Upper lobe of left lung (tissue), 6 donors: ENCODE results near the gene ZNF155. TPM values are rescaled to one million over a fixed set of nuclear protein-coding genes. Genes with fewer than 3 reads are reported as not detected.

Experiments
- ATAC-seq, 2 donors: fragments of 200-7000 bp; cut with Tn5 transposase; one replicate each; pipeline ENCODE4 v1.9.1; 2022; ENCODE audit warnings: mild to moderate bottlenecking in 2 of 2, moderate library complexity in 2 of 2; ENCODE audit not compliant: low FRiP score in 2 of 2
- DNase-seq, 2 donors: peaks; one replicate each; pipeline ENCODE4 v3.0.0-alpha.2; 2019 to 2020
- H3K27ac ChIP-seq, 4 donors: fragments of 200-600 bp; sonication (generic); one replicate each; pipeline ENCODE4 v1.5.1; 2016 to 2019
- H3K27me3 ChIP-seq, 4 donors: fragments of 200-600 bp; sonication (generic); one replicate each; pipeline ENCODE4 v1.5.1; 2017 to 2019
- H3K36me3 ChIP-seq, 4 donors: fragments of 200-600 bp; sonication (generic); one replicate each; pipeline ENCODE4 v1.5.1; 2016 to 2019
- H3K4me1 ChIP-seq, 4 donors: fragments of 200-600 bp; sonication (generic); one replicate each; pipeline ENCODE4 v1.5.1; 2018 to 2019
- H3K4me3 ChIP-seq, 4 donors: fragments of 200-600 bp; sonication (generic); one replicate each; pipeline ENCODE4 v1.5.1; 2017 to 2019; ENCODE audit warnings: mild to moderate bottlenecking in 2 of 4, moderate library complexity in 1 of 4
- H3K9me3 ChIP-seq, 4 donors: fragments of 200-600 bp; sonication (generic); one replicate each; pipeline ENCODE4 v1.5.1; 2018 to 2019
- EP300 ChIP-seq, 4 donors: sonication (generic); formaldehyde crosslinking; IDR thresholded peaks; one replicate each; pipeline ENCODE4 v1.5.1; 2017; ENCODE audit warnings: antibody characterized with exemption in 4 of 4, control low read depth in 2 of 4
- POLR2A ChIP-seq, 4 donors: fragments of 450-650 bp; IDR thresholded peaks; one replicate each; pipeline ENCODE4 v1.5.1; 2016 to 2017; ENCODE audit warnings: antibody characterized with exemption in 4 of 4, mild to moderate bottlenecking in 2 of 4
- POLR2AphosphoS5 ChIP-seq, 2 donors: sonication (generic); formaldehyde crosslinking; IDR thresholded peaks; one replicate each; pipeline ENCODE4 v1.5.1; 2017; ENCODE audit warnings: antibody characterized with exemption in 2 of 2
- WGBS, 2 donors: methylation state at CpG; one replicate each; pipeline ENCODE4 v1.1.5; 2017 to 2018; 5-methylcytosine and 5-hydroxymethylcytosine counted together
- total RNA-seq, 6 donors: library from RNA; depleted of rRNA in 4 of 6; stranded (reverse); fragments of >200 nt in 4 of 6; gene quantifications; one replicate each; pipeline versions ENCODE4 v1.1.0 to v1.2.1, GENCODE V29; 2016 to 2021
- TF ChIP-seq, protein P1 (sequence below), 6 experiments: fragments of 450-650 bp in 4 of 6; fragments of 200-600 bp in 2 of 6; sonication (generic) in 2 of 6; IDR thresholded peaks; one replicate each; pipeline ENCODE4 v1.5.1; 2016 to 2019; ENCODE audit warnings: antibody characterized with exemption in 6 of 6
- donor health status: DM: no; HTN: no; CAD: no; lungs with moderate emphysema.
- donor health status: DM: no; HTN: yes; CAD: no; lungs with severe emphysema.

The ZNF155 gene
- total RNA-seq: 1 to 10 TPM; 3.4 to 8.6 (median 5.7) TPM

DNA sequence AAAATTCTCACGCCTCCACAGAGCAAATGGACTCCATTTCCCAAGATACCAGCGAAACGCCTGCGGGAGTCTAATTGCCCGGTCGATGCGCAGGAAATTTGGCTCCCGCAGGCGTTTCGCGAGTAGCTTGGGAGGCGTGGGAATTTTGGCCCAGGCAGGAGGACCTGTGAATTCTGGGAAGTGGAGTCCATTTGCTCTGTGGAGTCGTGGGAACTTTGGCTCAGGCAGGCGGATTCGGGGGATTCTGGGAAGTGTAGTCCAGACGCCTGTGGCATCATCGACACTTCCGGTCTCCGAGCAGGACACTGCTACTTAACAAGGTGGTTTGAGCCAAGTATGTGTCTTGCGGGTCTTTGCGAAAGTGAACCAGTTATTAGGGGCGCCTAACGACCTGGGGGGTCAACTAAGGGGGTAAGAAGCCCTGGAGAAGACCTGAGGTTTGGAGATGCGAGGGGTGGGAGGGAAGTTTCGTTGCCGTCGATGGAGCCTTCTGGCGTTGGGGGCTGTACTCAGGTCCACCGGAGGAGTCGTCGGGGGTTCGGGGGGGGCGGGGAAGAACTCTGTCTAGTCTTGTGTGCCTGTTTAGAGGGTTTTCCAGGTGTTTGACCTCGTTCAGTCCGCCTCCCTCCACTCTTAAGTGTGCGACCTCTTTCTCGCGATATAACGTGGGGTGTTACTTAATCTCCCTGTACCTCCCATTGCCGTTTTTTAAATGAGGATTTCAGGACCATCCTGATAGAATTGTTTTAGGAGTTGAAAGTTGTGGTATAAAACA, at the start of gene ZNF155:
Gene ZNF155, plus strand, starts transcription at position 277 of the 775 bp plus-strand sequence. CDS start 4,356 bp downstream, outside the sequence.
- Histone ChIP-seq H3K27ac (peak within 1 kb of the TSS; percentile 50 to 89 (median 80)), H3K4me3 (peak within 1 kb of the TSS; percentile 50 to 84 (median 74)), H3K9me3 (peaks cover 10 to 28% (median 19%) of the 10 kb centered on the region in 4 donors), H3K27me3 (no peaks in the 10 kb centered on the region), H3K4me1 (peaks cover 5 to 9% (median 5%) of the 10 kb centered on the region in 4 donors), H3K36me3 (peaks cover 0 to 11% (median 8%) of the 10 kb centered on the region in 4 donors)
- TF ChIP-seq POLR2AphosphoS5 (IDR thresholded peaks at IDR 0.05) (peak; percentile 73 to 82), EP300 (IDR thresholded peaks at IDR 0.05) (peak in 1 of 4 donors; percentile 30), POLR2A (IDR thresholded peaks at IDR 0.05) (peak in 1 of 4 donors; percentile 40)
- TF ChIP-seq, protein P1, sequence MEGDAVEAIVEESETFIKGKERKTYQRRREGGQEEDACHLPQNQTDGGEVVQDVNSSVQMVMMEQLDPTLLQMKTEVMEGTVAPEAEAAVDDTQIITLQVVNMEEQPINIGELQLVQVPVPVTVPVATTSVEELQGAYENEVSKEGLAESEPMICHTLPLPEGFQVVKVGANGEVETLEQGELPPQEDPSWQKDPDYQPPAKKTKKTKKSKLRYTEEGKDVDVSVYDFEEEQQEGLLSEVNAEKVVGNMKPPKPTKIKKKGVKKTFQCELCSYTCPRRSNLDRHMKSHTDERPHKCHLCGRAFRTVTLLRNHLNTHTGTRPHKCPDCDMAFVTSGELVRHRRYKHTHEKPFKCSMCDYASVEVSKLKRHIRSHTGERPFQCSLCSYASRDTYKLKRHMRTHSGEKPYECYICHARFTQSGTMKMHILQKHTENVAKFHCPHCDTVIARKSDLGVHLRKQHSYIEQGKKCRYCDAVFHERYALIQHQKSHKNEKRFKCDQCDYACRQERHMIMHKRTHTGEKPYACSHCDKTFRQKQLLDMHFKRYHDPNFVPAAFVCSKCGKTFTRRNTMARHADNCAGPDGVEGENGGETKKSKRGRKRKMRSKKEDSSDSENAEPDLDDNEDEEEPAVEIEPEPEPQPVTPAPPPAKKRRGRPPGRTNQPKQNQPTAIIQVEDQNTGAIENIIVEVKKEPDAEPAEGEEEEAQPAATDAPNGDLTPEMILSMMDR (IDR thresholded peaks at IDR 0.05): no peak
- 0 to 1% methylated on average over 26 to 40 of the region's 40 CpGs for WGBS, 2 donors
- ATAC-seq (peak; percentile 98 to 100), DNase-seq (peak; percentile 5 to 95)

DNA sequence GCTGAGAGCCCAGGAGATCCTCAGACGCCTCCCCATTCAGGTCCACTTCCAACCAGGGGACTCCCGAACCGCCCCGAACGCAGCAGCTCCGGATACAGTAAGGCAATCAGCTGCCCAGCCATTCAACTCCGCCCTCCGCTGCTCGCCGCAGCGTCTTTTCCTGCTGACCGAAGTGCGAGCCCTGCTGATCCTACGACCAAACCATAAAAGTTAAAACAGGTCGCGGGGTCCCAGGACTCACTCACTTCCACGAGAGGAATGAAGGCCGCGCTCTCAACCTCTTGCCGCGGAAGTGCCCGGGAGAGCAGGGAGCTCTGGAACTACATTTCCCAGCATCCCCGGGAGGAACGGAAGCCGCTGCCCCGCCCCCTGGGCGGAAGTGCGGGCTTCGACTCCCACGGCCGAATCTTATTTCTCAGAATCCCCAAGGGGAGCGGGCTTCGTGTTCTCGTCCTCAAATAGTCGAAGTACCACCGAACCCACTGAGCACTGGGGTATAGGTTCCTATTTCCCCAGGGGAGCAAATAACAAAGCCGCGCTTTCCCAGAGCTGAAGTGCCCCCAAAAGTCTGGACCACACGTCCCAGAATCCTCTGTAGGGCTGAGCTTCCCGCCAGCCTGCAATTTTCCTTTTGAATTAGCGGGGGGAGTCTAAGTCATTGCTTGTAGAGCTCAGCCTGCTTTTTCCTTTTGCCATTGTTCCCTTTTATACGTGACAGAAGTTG, 48.8 kb upstream of the ZNF155 start, which contains the start of gene ZNF45:
Gene ZNF45, minus strand, starts transcription at position 298 of the 724 bp plus-strand sequence. CDS start 13,097 bp downstream, outside the sequence.
- H3K27me3 ChIP-seq: no peaks in the 10 kb centered on the region
- 1% methylated on average over 18 to 33 of the region's 42 CpGs for WGBS, 2 donors
- peak within 1 kb of the TSS; percentile 57 to 88 (median 65) for H3K4me3 ChIP-seq
- ATAC-seq (peak; percentile 97 to 100), DNase-seq (peak; percentile 92 to 95)
- no peaks in the 10 kb centered on the region for H3K9me3 ChIP-seq
- peaks cover 14 to 29% (median 27%) of the 10 kb centered on the region in 4 donors for H3K36me3 ChIP-seq
- peak within 1 kb of the TSS; percentile 78 to 86 (median 82) for H3K27ac ChIP-seq
- H3K4me1 ChIP-seq: peaks cover 10 to 25% (median 16%) of the 10 kb centered on the region in 4 donors
- TF ChIP-seq POLR2A (IDR thresholded peaks at IDR 0.05): peak in 1 of 4 donors; percentile 62
- peak; percentile 67 to 70 for TF ChIP-seq POLR2AphosphoS5 (IDR thresholded peaks at IDR 0.05)
- TF ChIP-seq, protein P1 (IDR thresholded peaks at IDR 0.05): peak in 1 of 6 experiments; percentile 11
- TF ChIP-seq EP300 (IDR thresholded peaks at IDR 0.05): no peak

DNA sequence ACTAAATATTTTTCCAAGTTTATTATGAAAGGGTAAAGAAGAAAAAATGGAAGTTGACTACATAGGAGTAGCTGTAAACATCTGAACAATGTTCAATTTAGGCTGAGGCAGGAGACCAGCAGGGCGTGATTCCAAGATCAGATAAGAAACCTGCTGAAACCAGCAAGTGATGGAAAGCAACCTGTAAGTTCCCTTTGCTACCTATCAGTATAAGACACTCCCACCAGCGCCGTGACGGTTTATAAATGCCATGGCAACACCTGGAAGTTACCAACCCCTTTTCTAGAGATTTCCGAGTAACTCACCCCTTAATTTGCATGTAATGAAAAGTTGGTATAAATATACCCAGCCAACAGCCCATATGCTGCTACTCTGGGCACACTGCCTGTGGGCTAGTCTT, 47.8 kb upstream of the ZNF155 start:
- DNase-seq (no peak), ATAC-seq (no peak)
- 73 to 84% methylated on average over 5 of the region's 5 CpGs for whole genome bisulfite sequencing, 2 donors
- H3K4me3 ChIP-seq: no peak overlapping the region
- TF ChIP-seq EP300 (IDR thresholded peaks at IDR 0.05): no peak
- no peak for TF ChIP-seq POLR2AphosphoS5 (IDR thresholded peaks at IDR 0.05)
- TF ChIP-seq, protein P1 (IDR thresholded peaks at IDR 0.05): no peak
- no peak for TF ChIP-seq POLR2A (IDR thresholded peaks at IDR 0.05)
- H3K27me3 ChIP-seq: no peaks in the 10 kb centered on the region
- H3K4me1 ChIP-seq: peaks cover 10 to 25% (median 16%) of the 10 kb centered on the region in 4 donors
- no peak overlapping the region for H3K27ac ChIP-seq
- peaks cover 11 to 18% (median 17%) of the 10 kb centered on the region in 4 donors for H3K36me3 ChIP-seq
- no peaks in the 10 kb centered on the region for H3K9me3 ChIP-seq

DNA sequence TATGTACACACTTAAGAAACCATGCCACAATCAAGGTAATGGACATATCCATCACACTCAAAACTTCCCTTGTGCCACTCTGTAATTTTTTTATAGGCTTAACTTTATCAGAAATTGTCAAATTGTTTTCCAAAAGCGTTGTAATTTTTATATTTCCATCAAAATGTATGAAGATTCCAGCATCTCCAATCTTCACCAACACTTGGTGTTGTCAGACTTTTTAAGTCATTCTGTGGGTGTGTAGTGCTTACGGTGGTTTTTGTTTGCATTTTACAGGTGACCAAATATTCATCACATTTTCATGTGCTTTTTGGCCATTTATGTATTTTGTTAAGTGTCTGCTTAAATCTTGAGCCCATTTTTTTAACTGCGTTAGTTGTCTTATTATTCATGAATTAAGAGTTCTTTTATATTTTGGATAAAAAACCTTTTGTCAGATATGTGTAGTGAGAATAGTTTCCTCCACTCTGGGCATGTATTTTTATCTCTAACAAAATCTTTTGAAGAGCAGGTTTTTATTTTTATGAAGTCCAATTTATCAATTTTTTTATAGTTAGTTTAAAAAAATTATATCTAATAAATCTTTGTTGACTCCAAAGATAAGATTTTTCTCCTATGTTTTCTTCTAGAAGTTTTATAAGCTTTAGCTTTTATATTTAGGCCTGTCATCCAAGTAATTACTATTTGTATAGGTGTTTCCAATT, 44.3 kb upstream of the ZNF155 start:
- Histone ChIP-seq H3K36me3 (no peaks in the 10 kb centered on the region), H3K27me3 (no peaks in the 10 kb centered on the region), H3K4me1 (peaks cover 0 to 5% (median 4%) of the 10 kb centered on the region in 4 donors), H3K27ac (no peak overlapping the region), H3K4me3 (no peak overlapping the region), H3K9me3 (peaks cover 0 to 3% (median under 1%) of the 10 kb centered on the region in 4 donors)
- no peak for TF ChIP-seq POLR2AphosphoS5 (IDR thresholded peaks at IDR 0.05)
- TF ChIP-seq, protein P1 (IDR thresholded peaks at IDR 0.05): no peak
- TF ChIP-seq POLR2A (IDR thresholded peaks at IDR 0.05): no peak
- TF ChIP-seq EP300 (IDR thresholded peaks at IDR 0.05): no peak
- 57 to 75% methylated on average over 3 of the region's 3 CpGs for WGBS, 2 donors
- DNase-seq: no peak
- no peak for ATAC-seq
